Measurements from ENCODE around the gene VTI1A.

Gene VTI1A

DNA sequence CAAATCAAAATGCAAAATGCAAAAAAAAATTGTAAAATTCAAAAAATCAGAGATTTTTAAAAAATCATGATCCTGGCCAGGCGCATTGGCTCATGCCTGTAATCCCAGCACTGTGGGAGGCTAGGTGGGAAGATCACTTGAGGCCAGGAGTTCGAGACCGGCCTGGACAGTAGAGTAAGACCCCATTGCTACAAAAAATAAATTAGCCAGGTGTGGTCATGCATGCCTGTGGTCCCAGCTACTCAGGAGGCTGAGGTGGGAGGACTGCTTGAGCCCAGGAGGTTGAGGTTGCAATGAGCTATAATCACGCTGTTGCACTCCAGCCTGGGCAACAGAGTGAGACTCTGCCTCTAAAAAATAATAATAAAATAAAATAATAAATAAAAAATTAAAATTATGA, 347.2 kb downstream of the VTI1A start:
- DNase-seq (ENCODE audit: low read depth) = no peak
- TF ChIP-seq, protein P1, sequence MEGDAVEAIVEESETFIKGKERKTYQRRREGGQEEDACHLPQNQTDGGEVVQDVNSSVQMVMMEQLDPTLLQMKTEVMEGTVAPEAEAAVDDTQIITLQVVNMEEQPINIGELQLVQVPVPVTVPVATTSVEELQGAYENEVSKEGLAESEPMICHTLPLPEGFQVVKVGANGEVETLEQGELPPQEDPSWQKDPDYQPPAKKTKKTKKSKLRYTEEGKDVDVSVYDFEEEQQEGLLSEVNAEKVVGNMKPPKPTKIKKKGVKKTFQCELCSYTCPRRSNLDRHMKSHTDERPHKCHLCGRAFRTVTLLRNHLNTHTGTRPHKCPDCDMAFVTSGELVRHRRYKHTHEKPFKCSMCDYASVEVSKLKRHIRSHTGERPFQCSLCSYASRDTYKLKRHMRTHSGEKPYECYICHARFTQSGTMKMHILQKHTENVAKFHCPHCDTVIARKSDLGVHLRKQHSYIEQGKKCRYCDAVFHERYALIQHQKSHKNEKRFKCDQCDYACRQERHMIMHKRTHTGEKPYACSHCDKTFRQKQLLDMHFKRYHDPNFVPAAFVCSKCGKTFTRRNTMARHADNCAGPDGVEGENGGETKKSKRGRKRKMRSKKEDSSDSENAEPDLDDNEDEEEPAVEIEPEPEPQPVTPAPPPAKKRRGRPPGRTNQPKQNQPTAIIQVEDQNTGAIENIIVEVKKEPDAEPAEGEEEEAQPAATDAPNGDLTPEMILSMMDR (conservative IDR thresholded peaks at IDR 0.05; ENCODE audit: low read length) = no peak
- no peak overlapping the region for H3K4me3 ChIP-seq (ENCODE audit: low read length)

DNA sequence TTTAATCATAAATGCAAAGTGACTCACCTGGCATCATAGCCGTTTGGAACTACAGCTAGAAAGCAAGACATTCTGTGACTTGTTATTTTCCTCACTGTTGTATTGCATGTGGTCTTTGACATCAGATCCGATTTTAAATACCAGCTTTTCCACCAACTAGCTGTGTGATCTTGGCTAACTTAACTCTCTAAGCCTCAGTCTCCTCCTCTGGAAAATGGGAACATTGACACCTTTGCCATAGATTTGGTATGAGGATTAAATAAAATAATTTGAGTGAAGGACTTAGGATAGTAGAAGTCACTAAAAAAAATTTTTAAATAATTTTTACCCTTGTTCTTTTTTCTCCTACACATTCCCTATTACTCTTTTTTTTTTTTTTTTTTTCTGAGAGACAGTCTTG, 348.1 kb downstream of the VTI1A start:
- no peak overlapping the region for H3K4me3 ChIP-seq (ENCODE audit: low read length)
- TF ChIP-seq, protein P1 (conservative IDR thresholded peaks at IDR 0.05; ENCODE audit: low read length) = no peak
- no peak for DNase-seq (ENCODE audit: low read depth)

DNA sequence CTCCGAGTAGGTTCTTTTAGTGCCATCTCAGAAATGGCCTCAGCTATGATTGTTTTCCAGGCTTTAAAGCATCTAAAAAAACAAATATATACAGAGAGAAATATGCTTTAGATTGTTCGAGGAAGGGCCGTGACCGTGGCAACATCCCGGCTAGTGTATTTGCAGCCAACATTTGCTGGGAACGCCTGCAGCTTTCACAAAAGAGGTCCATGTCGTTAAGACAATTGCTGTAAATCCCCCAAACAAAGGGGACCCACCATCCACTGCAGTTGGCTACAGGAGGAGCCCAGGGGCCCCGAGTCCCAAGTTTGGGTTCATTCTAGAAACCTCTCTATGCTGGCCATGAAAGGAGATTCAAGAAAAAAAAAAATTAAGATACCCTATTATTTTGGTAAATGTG, 350.2 kb downstream of the VTI1A start:
- TF ChIP-seq, protein P1 (conservative IDR thresholded peaks at IDR 0.05; ENCODE audit: low read length) = no peak
- no peak for DNase-seq (ENCODE audit: low read depth)
- H3K4me3 ChIP-seq (ENCODE audit: low read length) = no peak overlapping the region

DNA sequence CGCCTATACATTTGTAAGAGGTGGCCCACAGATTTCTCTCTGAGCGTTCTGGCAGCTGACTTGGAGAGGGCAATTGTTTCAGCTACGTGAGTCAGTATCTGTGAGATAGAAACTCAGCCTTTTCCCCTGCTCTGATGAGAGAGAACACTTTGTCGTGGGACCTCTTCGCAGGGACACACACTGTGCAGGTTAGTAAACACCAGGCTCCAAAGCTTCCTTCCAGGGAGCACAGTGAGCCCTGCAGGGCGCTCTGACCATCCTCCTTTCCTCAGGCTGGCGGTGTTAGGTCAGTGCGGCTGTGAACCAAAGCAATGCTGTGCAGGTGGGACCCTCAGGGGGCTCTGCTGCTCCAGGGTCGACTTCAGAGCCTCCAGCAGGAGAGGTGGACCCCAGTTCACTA, 350.8 kb downstream of the VTI1A start:
- H3K4me3 ChIP-seq (ENCODE audit: low read length) = no peak overlapping the region
- TF ChIP-seq, protein P1 (conservative IDR thresholded peaks at IDR 0.05; ENCODE audit: low read length) = no peak
- DNase-seq (ENCODE audit: low read depth) = no peak

DNA sequence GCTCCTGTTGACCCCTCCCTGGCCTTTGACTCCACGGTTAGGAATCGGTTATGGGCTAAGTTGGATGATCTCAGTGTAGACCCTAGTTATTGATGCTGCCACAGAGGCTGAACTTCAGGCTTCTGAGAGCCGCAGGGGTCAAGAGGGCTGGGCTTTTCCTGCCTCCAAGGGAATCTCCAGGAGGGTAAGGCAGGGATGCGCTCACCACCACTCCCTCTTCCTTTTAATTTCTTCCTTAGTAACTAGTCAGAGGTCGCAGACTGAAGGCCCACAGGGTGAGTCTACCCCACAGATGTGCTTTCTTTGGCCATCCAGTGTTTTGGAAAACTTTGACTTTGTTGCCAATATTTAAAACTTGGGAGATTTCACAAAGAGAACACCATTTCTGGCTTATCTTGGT, 352.0 kb downstream of the VTI1A start:
- TF ChIP-seq, protein P1 (conservative IDR thresholded peaks at IDR 0.05; ENCODE audit: low read length) = no peak
- H3K4me3 ChIP-seq (ENCODE audit: low read length) = no peak overlapping the region
- no peak for DNase-seq (ENCODE audit: low read depth)

DNA sequence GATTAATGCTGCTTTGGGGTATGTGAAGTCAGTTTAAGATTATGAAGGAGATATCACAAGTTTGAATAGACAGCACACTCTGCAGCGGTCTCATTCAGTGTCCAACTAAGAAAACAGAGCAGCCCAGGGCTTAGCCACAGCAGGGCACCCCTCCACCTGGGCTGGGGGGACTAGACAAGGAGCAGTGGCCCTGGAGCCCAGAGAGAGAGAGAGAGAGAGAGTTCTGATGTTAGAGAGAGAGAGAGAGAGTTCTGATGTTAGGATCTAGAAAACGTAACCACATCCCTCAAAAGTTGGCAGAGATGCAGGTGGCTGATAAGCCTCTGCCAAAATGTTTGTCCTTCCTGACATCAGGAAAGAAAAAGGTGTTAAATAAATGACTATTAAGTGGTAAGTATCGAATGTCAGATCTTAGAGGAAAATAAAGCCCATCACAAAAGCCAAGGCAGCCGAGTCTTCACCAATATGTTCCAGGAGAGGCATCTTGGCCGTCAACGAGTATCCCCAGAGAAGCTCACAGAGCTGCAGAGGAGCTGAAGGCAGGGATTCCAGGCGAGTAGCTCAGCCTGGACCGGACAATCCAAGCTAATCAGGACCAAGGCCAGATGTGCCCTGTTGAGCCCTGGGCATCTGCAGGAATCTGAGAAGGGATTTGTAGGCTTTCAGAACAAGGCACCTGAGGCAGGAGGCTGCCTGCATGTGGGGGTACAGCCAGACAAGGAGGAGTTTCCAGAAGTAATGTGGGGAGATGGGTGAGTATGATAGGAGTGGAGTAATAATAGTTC, 352.9 kb downstream of the VTI1A start:
- DNase-seq (ENCODE audit: low read depth) = no peak
- H3K4me3 ChIP-seq (ENCODE audit: low read length) = no peak overlapping the region
- TF ChIP-seq, protein P1 (conservative IDR thresholded peaks at IDR 0.05; ENCODE audit: low read length) = no peak

DNA sequence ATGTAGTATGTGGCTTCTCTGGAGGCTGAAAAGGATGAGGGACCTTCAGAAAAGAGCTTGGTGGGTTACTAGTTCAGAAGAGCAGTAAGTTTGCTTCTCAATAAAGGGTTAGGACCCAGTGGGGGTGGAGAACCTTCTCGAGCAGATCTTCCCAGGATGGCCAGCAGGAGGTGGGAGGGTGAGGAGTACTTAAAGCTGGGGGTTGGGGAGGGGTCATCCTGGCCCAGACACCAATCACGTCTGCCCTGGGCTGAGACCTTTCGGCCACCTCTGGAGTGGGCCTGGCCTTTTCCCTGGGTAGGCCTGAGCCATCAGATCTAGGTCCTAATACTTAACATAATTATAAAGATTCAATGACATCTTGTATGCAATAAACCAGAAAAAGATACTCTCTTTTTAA, 354.0 kb downstream of the VTI1A start:
- no peak overlapping the region for H3K4me3 ChIP-seq (ENCODE audit: low read length)
- DNase-seq (ENCODE audit: low read depth) = no peak
- TF ChIP-seq, protein P1 (conservative IDR thresholded peaks at IDR 0.05; ENCODE audit: low read length) = no peak

Data from AG10803 (cell line).